HG02571 (cell line): ENCODE results near the gene C16orf92.
"Not testable (repeated sequence)": the region's sequence is repeated elsewhere in the genome, so short reads cannot be mapped to it uniquely, and the experiment has no call there.

ENCODE experiments used
- ATAC-seq: cut with Tn5 transposase; IDR thresholded peaks from one replicate; pipeline ENCODE4 v1.9.1; 2021; ENCODE audit warnings: mild to moderate bottlenecking, moderate library complexity; ENCODE audit not compliant: unreplicated experiment

C16orf92 gene

GRCh38 chr16:30023586-30023985 lies 588 bp downstream of the C16orf92 start:
- ATAC-seq = no peak

- no peak for ATAC-seq
Observed at GRCh38 chr16:30024451-30024850, 1.5 kb downstream of the C16orf92 start.

- ATAC-seq = no peak
Observed at GRCh38 chr16:30025156-30025555, 2.2 kb downstream of the C16orf92 start.

GRCh38 chr16:30025574-30025973 lies 2.6 kb downstream of the C16orf92 start:
- no peak for ATAC-seq

GRCh38 chr16:30026449-30026848 lies 3.5 kb downstream of the C16orf92 start:
- ATAC-seq = no peak

- no peak for ATAC-seq
Observed at GRCh38 chr16:30027588-30028437, 4.8 kb downstream of the C16orf92 start.

GRCh38 chr16:30028438-30029076 lies 5.6 kb downstream of the C16orf92 start:
- ATAC-seq = no peak

GRCh38 chr16:30030011-30030685 lies 7.2 kb downstream of the C16orf92 start:
- no peak for ATAC-seq

GRCh38 chr16:30030841-30031413 lies 7.9 kb downstream of the C16orf92 start, which contains the start of gene TLCD3B:
Gene TLCD3B (minus strand): TSS chr16:30031271. CDS start chr16:30030527, 744 bp downstream.
- no peak for ATAC-seq

GRCh38 chr16:30031477-30031918 lies 8.5 kb downstream of the C16orf92 start:
- ATAC-seq = no peak

GRCh38 chr16:30032083-30032819 lies 9.3 kb downstream of the C16orf92 start:
- no peak for ATAC-seq

- ATAC-seq = no peak
Observed at GRCh38 chr16:30033270-30033669, 10.3 kb downstream of the C16orf92 start.

- ATAC-seq = no peak
Observed at GRCh38 chr16:30040221-30040620, 17.2 kb downstream of the C16orf92 start.

- ATAC-seq = not testable (repeated sequence)
Observed at GRCh38 chr16:30040690-30041089, 17.7 kb downstream of the C16orf92 start.

- no peak for ATAC-seq
Observed at GRCh38 chr16:30041841-30042240, 18.8 kb downstream of the C16orf92 start.

GRCh38 chr16:30046178-30046577 lies 23.2 kb downstream of the C16orf92 start:
- ATAC-seq = no peak

GRCh38 chr16:30046588-30046987 lies 23.6 kb downstream of the C16orf92 start:
- no peak for ATAC-seq

GRCh38 chr16:30049871-30050270 lies 26.9 kb downstream of the C16orf92 start:
- ATAC-seq = no peak

GRCh38 chr16:30051518-30051917 lies 28.5 kb downstream of the C16orf92 start:
- no peak for ATAC-seq

GRCh38 chr16:30052671-30053372 lies 29.8 kb downstream of the C16orf92 start:
- peak; percentile 43 for ATAC-seq
